ENCODE data around the gene PITPNM1.

Gene PITPNM1

GRCh38 chr11:67510023-67510345 lies 4.8 kb upstream of the PITPNM1 start:
- no peak overlapping the region for H3K9ac ChIP-seq (ENCODE audit: low read length in 2 of 2)
- peaks cover under 1 to 3% of the 10 kb centered on the region in 2 donors for H3K27me3 ChIP-seq (ENCODE audit: control insufficient read depth in 1 of 2, insufficient read depth in 2 of 2, low read length in 2 of 2)
- H3K9me3 ChIP-seq (ENCODE audit: control insufficient read depth in 2 of 2, low read length in 2 of 2): no peaks in the 10 kb centered on the region
- no peak overlapping the region for H3K27ac ChIP-seq (ENCODE audit: low read length)
- H3K36me3 ChIP-seq (ENCODE audit: control insufficient read depth in 2 of 2, insufficient read depth in 2 of 2, low read length in 2 of 2): no peaks in the 10 kb centered on the region
- H3K4me1 ChIP-seq (ENCODE audit: control insufficient read depth, insufficient read depth, low read length): peaks cover 33% of the 10 kb centered on the region
- no peak overlapping the region for H3K4me3 ChIP-seq (ENCODE audit: low read length in 2 of 2)

GRCh38 chr11:67508486-67509121 lies 3.4 kb upstream of the PITPNM1 start:
- Histone ChIP-seq H3K4me1 (ENCODE audit: control insufficient read depth, insufficient read depth, low read length) (peaks cover 44% of the 10 kb centered on the region), H3K9me3 (ENCODE audit: control insufficient read depth in 2 of 2, low read length in 2 of 2) (no peaks in the 10 kb centered on the region), H3K9ac (ENCODE audit: low read length in 2 of 2) (peak overlapping the region; percentile 85 to 93), H3K27ac (ENCODE audit: low read length) (peak overlapping the region; percentile 97), H3K27me3 (ENCODE audit: control insufficient read depth in 1 of 2, insufficient read depth in 2 of 2, low read length in 2 of 2) (peaks cover 0 to 12% of the 10 kb centered on the region in 2 donors), H3K4me3 (ENCODE audit: low read length in 2 of 2) (peak overlapping the region; percentile 83 to 86), H3K36me3 (ENCODE audit: control insufficient read depth in 2 of 2, insufficient read depth in 2 of 2, low read length in 2 of 2) (no peaks in the 10 kb centered on the region)

- H3K9me3 ChIP-seq (ENCODE audit: control insufficient read depth in 2 of 2, low read length in 2 of 2): no peaks in the 10 kb centered on the region
- H3K27me3 ChIP-seq (ENCODE audit: control insufficient read depth in 1 of 2, insufficient read depth in 2 of 2, low read length in 2 of 2): peaks cover under 1 to 18% of the 10 kb centered on the region in 2 donors
- H3K4me3 ChIP-seq (ENCODE audit: low read length in 2 of 2): peak within 1 kb of the TSS; percentile 83 to 86
- no peaks in the 10 kb centered on the region for H3K36me3 ChIP-seq (ENCODE audit: control insufficient read depth in 2 of 2, insufficient read depth in 2 of 2, low read length in 2 of 2)
- peak within 1 kb of the TSS; percentile 85 to 93 for H3K9ac ChIP-seq (ENCODE audit: low read length in 2 of 2)
- peak within 1 kb of the TSS; percentile 97 for H3K27ac ChIP-seq (ENCODE audit: low read length)
- peaks cover 45% of the 10 kb centered on the region for H3K4me1 ChIP-seq (ENCODE audit: control insufficient read depth, insufficient read depth, low read length)
These were observed 2.8 kb upstream of the PITPNM1 start, which contains the start of gene CDK2AP2 for GRCh38 chr11:67507864-67508485. Gene CDK2AP2, minus strand, starts transcription at chr11:67508162. Its CDS starts 80 bp downstream, at chr11:67508082.

- Histone ChIP-seq H3K4me1 (ENCODE audit: control insufficient read depth, insufficient read depth, low read length) (peaks cover 45% of the 10 kb centered on the region), H3K36me3 (ENCODE audit: control insufficient read depth in 2 of 2, insufficient read depth in 2 of 2, low read length in 2 of 2) (no peaks in the 10 kb centered on the region), H3K4me3 (ENCODE audit: low read length in 2 of 2) (peak overlapping the region; percentile 73 to 86), H3K9ac (ENCODE audit: low read length in 2 of 2) (peak overlapping the region; percentile 45 to 74), H3K27me3 (ENCODE audit: control insufficient read depth in 1 of 2, insufficient read depth in 2 of 2, low read length in 2 of 2) (peaks cover 5 to 24% of the 10 kb centered on the region in 2 donors), H3K27ac (ENCODE audit: low read length) (peak overlapping the region; percentile 97), H3K9me3 (ENCODE audit: control insufficient read depth in 2 of 2, low read length in 2 of 2) (no peaks in the 10 kb centered on the region)
These were observed 2.2 kb upstream of the PITPNM1 start for GRCh38 chr11:67507242-67507863.

GRCh38 chr11:67506426-67507051 lies 1.4 kb upstream of the PITPNM1 start:
- Histone ChIP-seq H3K36me3 (ENCODE audit: control insufficient read depth in 2 of 2, insufficient read depth in 2 of 2, low read length in 2 of 2) (no peaks in the 10 kb centered on the region), H3K27me3 (ENCODE audit: control insufficient read depth in 1 of 2, insufficient read depth in 2 of 2, low read length in 2 of 2) (peaks cover 7 to 29% of the 10 kb centered on the region in 2 donors), H3K9me3 (ENCODE audit: control insufficient read depth in 2 of 2, low read length in 2 of 2) (no peaks in the 10 kb centered on the region), H3K9ac (ENCODE audit: low read length in 2 of 2) (peak overlapping the region; percentile 13 to 21), H3K4me1 (ENCODE audit: control insufficient read depth, insufficient read depth, low read length) (peaks cover 45% of the 10 kb centered on the region), H3K27ac (ENCODE audit: low read length) (peak overlapping the region; percentile 76), H3K4me3 (ENCODE audit: low read length in 2 of 2) (peak overlapping the region in 1 of 2 donors; percentile 71)

- H3K27ac ChIP-seq (ENCODE audit: low read length): peak overlapping the region; percentile 76
- no peaks in the 10 kb centered on the region for H3K9me3 ChIP-seq (ENCODE audit: control insufficient read depth in 2 of 2, low read length in 2 of 2)
- peak overlapping the region in 1 of 2 donors; percentile 71 for H3K4me3 ChIP-seq (ENCODE audit: low read length in 2 of 2)
- peaks cover 7 to 29% of the 10 kb centered on the region in 2 donors for H3K27me3 ChIP-seq (ENCODE audit: control insufficient read depth in 1 of 2, insufficient read depth in 2 of 2, low read length in 2 of 2)
- peaks cover 45% of the 10 kb centered on the region for H3K4me1 ChIP-seq (ENCODE audit: control insufficient read depth, insufficient read depth, low read length)
- H3K36me3 ChIP-seq (ENCODE audit: control insufficient read depth in 2 of 2, insufficient read depth in 2 of 2, low read length in 2 of 2): no peaks in the 10 kb centered on the region
- peak overlapping the region; percentile 30 to 47 for H3K9ac ChIP-seq (ENCODE audit: low read length in 2 of 2)
These were observed 638 bp upstream of the PITPNM1 start for GRCh38 chr11:67505605-67506396.

- peaks cover 45% of the 10 kb centered on the region for H3K4me1 ChIP-seq (ENCODE audit: control insufficient read depth, insufficient read depth, low read length)
- peaks cover 7 to 29% of the 10 kb centered on the region in 2 donors for H3K27me3 ChIP-seq (ENCODE audit: control insufficient read depth in 1 of 2, insufficient read depth in 2 of 2, low read length in 2 of 2)
- H3K4me3 ChIP-seq (ENCODE audit: low read length in 2 of 2): peak overlapping the region; percentile 55 to 71
- no peaks in the 10 kb centered on the region for H3K9me3 ChIP-seq (ENCODE audit: control insufficient read depth in 2 of 2, low read length in 2 of 2)
- H3K27ac ChIP-seq (ENCODE audit: low read length): no peak overlapping the region
- H3K9ac ChIP-seq (ENCODE audit: low read length in 2 of 2): peak overlapping the region; percentile 28 to 62
- H3K36me3 ChIP-seq (ENCODE audit: control insufficient read depth in 2 of 2, insufficient read depth in 2 of 2, low read length in 2 of 2): no peaks in the 10 kb centered on the region
These were observed 886 bp downstream of the PITPNM1 start for GRCh38 chr11:67504005-67504949.

GRCh38 chr11:67503119-67504004 lies 1.8 kb downstream of the PITPNM1 start:
- Histone ChIP-seq H3K9ac (ENCODE audit: low read length in 2 of 2) (peak overlapping the region in 1 of 2 donors; percentile 28), H3K27ac (ENCODE audit: low read length) (no peak overlapping the region), H3K36me3 (ENCODE audit: control insufficient read depth in 2 of 2, insufficient read depth in 2 of 2, low read length in 2 of 2) (peaks cover 0 to 2% of the 10 kb centered on the region in 2 donors), H3K4me3 (ENCODE audit: low read length in 2 of 2) (peak overlapping the region in 1 of 2 donors; percentile 71), H3K4me1 (ENCODE audit: control insufficient read depth, insufficient read depth, low read length) (peaks cover 39% of the 10 kb centered on the region), H3K27me3 (ENCODE audit: control insufficient read depth in 1 of 2, insufficient read depth in 2 of 2, low read length in 2 of 2) (peaks cover 7 to 29% of the 10 kb centered on the region in 2 donors), H3K9me3 (ENCODE audit: control insufficient read depth in 2 of 2, low read length in 2 of 2) (no peaks in the 10 kb centered on the region)

Data from stomach smooth muscle (tissue), 2 donors.